H1 (cell line): Measurements from ENCODE around the gene KCTD20. TPM values are rescaled to one million over a fixed set of nuclear protein-coding genes. Genes with fewer than 3 reads are reported as not detected.

Source experiments
- CTCF ChIA-PET: fragments of 300-600 bp; sonication (Branson Sonifier 250); formaldehyde crosslinking; loops from one replicate; lab custom pipeline; 2021; ENCODE audit not compliant: partially characterized antibody; lab: Charles Lee
- POLR2A ChIA-PET: fragments of 300-600 bp; sonication (Branson Sonifier 250); formaldehyde crosslinking; loops from one replicate; lab custom pipeline; 2021; ENCODE audit warnings: inconsistent platforms; ENCODE audit not compliant: partially characterized antibody; lab: Charles Lee
- DNase-seq, 2 experiments: peaks; one replicate each; pipeline versions ENCODE4 v3.0.0 to v3.0.0-alpha.2; 2010 to 2022; ENCODE audit warnings: low spot score in 2 of 2, low read depth in 1 of 2, mixed read lengths in 1 of 2
- FAIRE-seq: peaks from 2 replicates; lab custom pipeline; 2011; peaks lifted over from hg19 to GRCh38; lab: Jason Lieb, UNC
- H2AFZ ChIP-seq: 2 replicates; pipeline ENCODE4 v1.8.1; 2012; ENCODE audit warnings: low read length, inconsistent platforms
- H2AK5ac ChIP-seq: 2 replicates; pipeline ENCODE4 v1.6.1; 2013; ENCODE audit warnings: low read depth, low read length
- H2BK120ac ChIP-seq: replicated peaks from 2 replicates; pipeline ENCODE3; 2013; ENCODE audit warnings: low read depth, low read length, inconsistent platforms
- H2BK12ac ChIP-seq: 2 replicates; pipeline ENCODE4 v1.6.1; 2013; ENCODE audit warnings: low read depth, low read length
- H2BK15ac ChIP-seq: 2 replicates; pipeline ENCODE4 v1.6.1; 2013; ENCODE audit warnings: low read length
- H2BK20ac ChIP-seq: 2 replicates; pipeline ENCODE4 v1.6.1; 2013; ENCODE audit warnings: low read length
- H2BK5ac ChIP-seq: 2 replicates; pipeline ENCODE4 v1.6.1; 2013; ENCODE audit warnings: low read depth, low read length
- H3K14ac ChIP-seq: 2 replicates; pipeline ENCODE4 v1.6.1; 2013; ENCODE audit warnings: inconsistent platforms; ENCODE audit not compliant: insufficient read length
- H3K18ac ChIP-seq: 2 replicates; pipeline ENCODE4 v1.6.1; 2013; ENCODE audit warnings: low read length; ENCODE audit errors: extremely low read depth
- H3K23ac ChIP-seq: 2 replicates; pipeline ENCODE4 v1.6.1; 2013; ENCODE audit warnings: inconsistent platforms; ENCODE audit not compliant: insufficient read length
- H3K23me2 ChIP-seq: 2 replicates; pipeline ENCODE4 v1.6.1; 2013; ENCODE audit warnings: low read depth, low read length
- H3K27ac ChIP-seq: 2 replicates; pipeline ENCODE4 v1.6.1; 2011; ENCODE audit warnings: low read depth, low read length, inconsistent platforms
- H3K27me3 ChIP-seq, 4 experiments: replicated peaks in 1 of 4; 1 replicate in 1 of 4; 2 replicates in 3 of 4; pipeline versions ENCODE4 v1.6.1 to v1.8.1; 2011 to 2013; ENCODE audit warnings: low read length in 3 of 4, mild to moderate bottlenecking in 3 of 4, inconsistent platforms in 2 of 4, mixed read lengths in 2 of 4, moderate library complexity in 1 of 4; ENCODE audit not compliant: control insufficient read depth in 3 of 4, insufficient read depth in 3 of 4; ENCODE audit errors: extremely low read depth in 1 of 4
- H3K36me3 ChIP-seq, 4 experiments: 2 replicates each; pipeline versions ENCODE4 v1.6.1 to v1.8.1; 2011 to 2013; ENCODE audit warnings: mild to moderate bottlenecking in 4 of 4, low read length in 3 of 4, moderate library complexity in 2 of 4, control low read depth in 1 of 4, inconsistent platforms in 1 of 4; ENCODE audit not compliant: insufficient read depth in 4 of 4, control insufficient read depth in 2 of 4
- H3K4ac ChIP-seq: replicated peaks from 2 replicates; pipeline ENCODE3; 2013; ENCODE audit warnings: low read length, low read depth, mixed read lengths, inconsistent platforms; ENCODE audit not compliant: insufficient read length
- H3K4me1 ChIP-seq, 4 experiments: replicated peaks in 1 of 4; 1 replicate in 1 of 4; 2 replicates in 3 of 4; pipeline versions ENCODE4 v1.6.1 to v1.8.1; 2011 to 2013; ENCODE audit warnings: low read length in 3 of 4, inconsistent platforms in 2 of 4, mixed read lengths in 1 of 4; ENCODE audit not compliant: insufficient read depth in 4 of 4, control insufficient read depth in 3 of 4
- H3K4me2 ChIP-seq, 2 experiments: 2 replicates each; pipeline versions ENCODE4 v1.6.1 to v1.8.1; 2011 to 2013; ENCODE audit warnings: low read depth in 2 of 2, low read length in 2 of 2, control low read depth in 1 of 2, inconsistent platforms in 1 of 2, mild to moderate bottlenecking in 1 of 2; ENCODE audit not compliant: insufficient read depth in 1 of 2
- H3K4me3 ChIP-seq, 4 experiments: fragments of 200-600, 300-600 bp in 1 of 4; sonication (generic), shearing (Covaris generic), sonication (Bioruptor Twin) in 1 of 4; 2 replicates each; pipeline versions ENCODE4 v1.5.1 to v1.8.1; 2011 to 2016; ENCODE audit warnings: low read length in 4 of 4, low read depth in 3 of 4, control low read depth in 2 of 4, inconsistent platforms in 2 of 4, mild to moderate bottlenecking in 2 of 4, mixed read lengths in 1 of 4, moderate library complexity in 1 of 4; ENCODE audit not compliant: insufficient read depth in 2 of 4; ENCODE audit errors: extremely low read depth in 1 of 4
- H3K56ac ChIP-seq: replicated peaks from 2 replicates; pipeline ENCODE3; 2013; ENCODE audit warnings: low read depth, mild to moderate bottlenecking, mixed read lengths, low read length, inconsistent platforms; ENCODE audit not compliant: insufficient read length
- H3K79me1 ChIP-seq: 2 replicates; pipeline ENCODE4 v1.6.1; 2013; ENCODE audit warnings: low read depth, low read length, control low read depth
- H3K79me2 ChIP-seq, 2 experiments: 2 replicates each; pipeline versions ENCODE4 v1.6.1 to v1.8.1; 2012 to 2013; ENCODE audit warnings: low read length in 2 of 2, mild to moderate bottlenecking in 2 of 2, inconsistent platforms in 1 of 2; ENCODE audit not compliant: insufficient read depth in 2 of 2, control insufficient read depth in 1 of 2
- H3K9ac ChIP-seq, 4 experiments: replicated peaks in 1 of 4; 1 replicate in 1 of 4; 2 replicates in 3 of 4; pipeline versions ENCODE4 v1.6.1 to v1.8.1; 2011 to 2013; ENCODE audit warnings: low read depth in 3 of 4, low read length in 3 of 4, control low read depth in 2 of 4, mild to moderate bottlenecking in 2 of 4, moderate library complexity in 2 of 4, inconsistent platforms in 1 of 4; ENCODE audit errors: extremely low read depth in 1 of 4
- H3K9me3 ChIP-seq, 2 experiments: 2 replicates each; pipeline versions ENCODE4 v1.6.1 to v1.8.1; 2012 to 2013; ENCODE audit warnings: mild to moderate bottlenecking in 2 of 2, moderate library complexity in 2 of 2, control low read depth in 1 of 2, inconsistent platforms in 1 of 2, low read depth in 1 of 2, low read length in 1 of 2, mixed read lengths in 1 of 2; ENCODE audit not compliant: insufficient read depth in 2 of 2
- H4K20me1 ChIP-seq, 2 experiments: replicated peaks in 1 of 2; 2 replicates each; pipeline versions ENCODE3 to v1.8.1; 2011 to 2013; ENCODE audit warnings: inconsistent platforms in 2 of 2, low read length in 2 of 2, mild to moderate bottlenecking in 1 of 2; ENCODE audit not compliant: insufficient read depth in 2 of 2, control insufficient read depth in 1 of 2
- H4K5ac ChIP-seq: 2 replicates; pipeline ENCODE4 v1.6.1; 2013; ENCODE audit warnings: low read length, low read depth, mixed read lengths, inconsistent platforms; ENCODE audit not compliant: insufficient read length
- H4K8ac ChIP-seq: 2 replicates; pipeline ENCODE4 v1.8.0; 2013; ENCODE audit warnings: mild to moderate bottlenecking, moderate library complexity, low read length, inconsistent platforms; ENCODE audit not compliant: insufficient read depth; ENCODE audit errors: extremely low read depth
- H4K91ac ChIP-seq: replicated peaks from 2 replicates; pipeline ENCODE3; 2013; ENCODE audit warnings: low read length, mixed read lengths, inconsistent platforms; ENCODE audit not compliant: insufficient read length
- BACH1 ChIP-seq: IDR thresholded peaks from 2 replicates; pipeline ENCODE4 v1.6.1; 2012; ENCODE audit warnings: low read length, improper control_type of control experiment
- CBX5 ChIP-seq: fragments of 300-800, 300-1000 bp; sonication (generic); IDR thresholded peaks from 2 replicates; pipeline ENCODE4 v1.7.1; 2016; ENCODE audit warnings: antibody characterized with exemption, low read length, low read depth
- CBX8 ChIP-seq: fragments of 300-800, 300-1000 bp; sonication (generic); IDR thresholded peaks from 2 replicates; pipeline ENCODE4 v1.7.1; 2016; ENCODE audit warnings: low read depth, low read length, borderline replicate concordance
- CHD1 ChIP-seq: IDR thresholded peaks from 2 replicates; pipeline ENCODE4 v1.6.1; 2012; ENCODE audit warnings: low read depth, low read length, improper control_type of control experiment
- HDAC6 ChIP-seq: IDR thresholded peaks from one replicate; pipeline ENCODE4 v1.7.1; 2012; ENCODE audit warnings: low read depth, mild to moderate bottlenecking, inconsistent platforms, low read length, moderate library complexity
- KDM4A ChIP-seq: IDR thresholded peaks from one replicate; pipeline ENCODE4 v1.7.1; 2012; ENCODE audit warnings: low read depth, mild to moderate bottlenecking, moderate library complexity, low read length, inconsistent platforms; ENCODE audit not compliant: severe bottlenecking
- NRF1 ChIP-seq: IDR thresholded peaks from 2 replicates; pipeline ENCODE4 v1.6.1; 2011; ENCODE audit warnings: mild to moderate bottlenecking, low read depth, low read length, improper control_type of control experiment
- POLR2AphosphoS5 ChIP-seq: IDR thresholded peaks from 2 replicates; pipeline ENCODE4 v1.6.1; 2011; ENCODE audit warnings: low read depth, low read length
- SP1 ChIP-seq: IDR thresholded peaks from 2 replicates; pipeline ENCODE4 v1.6.1; 2011; ENCODE audit warnings: low read depth, low read length
- TBP ChIP-seq: IDR thresholded peaks from 2 replicates; pipeline ENCODE4 v1.6.1; 2011; ENCODE audit warnings: low read depth, low read length, improper control_type of control experiment
- TEAD4 ChIP-seq: IDR thresholded peaks from 2 replicates; pipeline ENCODE4 v1.6.1; 2012; ENCODE audit warnings: low read depth, low read length, inconsistent platforms, mixed read lengths
- WGBS, 2 experiments: shearing (Covaris generic) in 1 of 2; methylation state at CpG; one replicate each; pipeline versions ENCODE4 v1.1.6 to v1.1.7; 2013 to 2015; ENCODE audit warnings: low lambda C conversion rate in 2 of 2, mixed read lengths in 2 of 2, inconsistent platforms in 1 of 2, low coverage in 1 of 2, missing lambda C conversion rate in 1 of 2; ENCODE audit not compliant: insufficient replicate concordance in 2 of 2, insufficient coverage in 1 of 2, insufficient read length in 1 of 2; ENCODE audit errors: extremely low coverage in 1 of 2, missing lambda C conversion rate in 1 of 2; 5-methylcytosine and 5-hydroxymethylcytosine counted together
- polyA plus RNA-seq, 7 experiments: library from polyadenylated mRNA; depleted of rRNA in 3 of 7; stranded (reverse) in 5 of 7; unstranded in 2 of 7; fragments of >200 nt in 5 of 7; fragments of 200-250 nt in 2 of 7; gene quantifications; 1 replicate in 5 of 7; 2 replicates in 1 of 7; 4 replicates in 1 of 7; pipeline versions ENCODE4 v1.2.1 to v1.2.3, GENCODE V29; 2011 to 2013; ENCODE audit warnings: missing spikeins in 2 of 7, mixed read lengths in 2 of 7
- total RNA-seq: library from RNA; stranded (reverse); fragmentation: NEBNext Ultra II Directional; extraction: Animal tissue kit (Norgen Biotek cat#: 25700); gene quantifications from 2 replicates; pipeline ENCODE4 v1.2.1, GENCODE V29; 2021

KCTD20 gene
- total and polyA plus RNA-seq, 2 of the 8 experiments (the other 6 are each of a cell fraction or from before 2014, with no cell fraction given): 10.1 to 26.2 TPM

- no peak overlapping the region for H3K4ac ChIP-seq
- H3K79me2 ChIP-seq: no peaks in the 10 kb centered on the region
- no peak for FAIRE-seq
- no peak overlapping the region for H2BK12ac ChIP-seq
- CTCF ChIA-PET: interaction anchor here (1.6 kb wide), 1 partner anchor 78 kb away, joined by 3 read pairs; no protein-coding TSS in a partner anchor
- no peak overlapping the region for H2AFZ ChIP-seq
- no peak overlapping the region for H3K9ac ChIP-seq
- DNase-seq: no peak
- H2BK20ac ChIP-seq: no peak overlapping the region
- H3K14ac ChIP-seq: no peak overlapping the region
- no peak overlapping the region for H3K4me3 ChIP-seq
- H4K8ac ChIP-seq: no peak overlapping the region
- H4K20me1 ChIP-seq: no peaks in the 10 kb centered on the region
- no peak overlapping the region for H3K27ac ChIP-seq
- peaks cover 3% of the 10 kb centered on the region; the same call in 1 of the 2 replicates for H3K23me2 ChIP-seq
- POLR2A ChIA-PET: interaction anchor here (0.6 kb wide), 1 partner anchor 169 kb away, joined by 3 read pairs; no protein-coding TSS in a partner anchor
- H4K5ac ChIP-seq: no peak overlapping the region
- no peak for TF ChIP-seq CHD1
- no peak for TF ChIP-seq HDAC6
- no peak for TF ChIP-seq CBX8
- no peak for TF ChIP-seq KDM4A
- TF ChIP-seq NRF1: no peak
- TF ChIP-seq TEAD4: no peak
- no peak for TF ChIP-seq TBP
- TF ChIP-seq SP1: no peak
- TF ChIP-seq BACH1: no peak
- TF ChIP-seq CBX5: no peak
- no peak for TF ChIP-seq POLR2AphosphoS5
- H3K56ac ChIP-seq: no peak overlapping the region
- no peak overlapping the region for H4K91ac ChIP-seq
- no peak overlapping the region for H3K4me2 ChIP-seq
- H3K79me1 ChIP-seq: no peaks in the 10 kb centered on the region
- H2AK5ac ChIP-seq: no peak overlapping the region
- H3K36me3 ChIP-seq: no peaks in the 10 kb centered on the region
- H3K18ac ChIP-seq: no peak overlapping the region
- no peak overlapping the region for H2BK15ac ChIP-seq
- WGBS, 2 experiments: 89% methylated on average over 3 of the region's 3 CpGs; no CpG with 5 or more reads in 1 of the 2 experiments
- no peaks in the 10 kb centered on the region for H3K27me3 ChIP-seq
- H3K4me1 ChIP-seq: peaks cover 0 to 5% (median 3%) of the 10 kb centered on the region in 4 experiments; a peak in 4 of 7 replicates
- H3K23ac ChIP-seq: no peak overlapping the region
- no peak overlapping the region for H2BK5ac ChIP-seq
- no peak overlapping the region for H2BK120ac ChIP-seq
- no peaks in the 10 kb centered on the region for H3K9me3 ChIP-seq
These were observed 16.2 kb upstream of the KCTD20 start for GRCh38 chr6:36426622-36427021.
